IPS-NIHi7 (cell line): ENCODE results near the gene IGF1R.

Source experiments
- DNase-seq: peaks from one replicate; pipeline ENCODE4 v3.0.0; 2012; ENCODE audit warnings: mixed read lengths; ENCODE audit errors: extremely low spot score

Gene IGF1R

DNA sequence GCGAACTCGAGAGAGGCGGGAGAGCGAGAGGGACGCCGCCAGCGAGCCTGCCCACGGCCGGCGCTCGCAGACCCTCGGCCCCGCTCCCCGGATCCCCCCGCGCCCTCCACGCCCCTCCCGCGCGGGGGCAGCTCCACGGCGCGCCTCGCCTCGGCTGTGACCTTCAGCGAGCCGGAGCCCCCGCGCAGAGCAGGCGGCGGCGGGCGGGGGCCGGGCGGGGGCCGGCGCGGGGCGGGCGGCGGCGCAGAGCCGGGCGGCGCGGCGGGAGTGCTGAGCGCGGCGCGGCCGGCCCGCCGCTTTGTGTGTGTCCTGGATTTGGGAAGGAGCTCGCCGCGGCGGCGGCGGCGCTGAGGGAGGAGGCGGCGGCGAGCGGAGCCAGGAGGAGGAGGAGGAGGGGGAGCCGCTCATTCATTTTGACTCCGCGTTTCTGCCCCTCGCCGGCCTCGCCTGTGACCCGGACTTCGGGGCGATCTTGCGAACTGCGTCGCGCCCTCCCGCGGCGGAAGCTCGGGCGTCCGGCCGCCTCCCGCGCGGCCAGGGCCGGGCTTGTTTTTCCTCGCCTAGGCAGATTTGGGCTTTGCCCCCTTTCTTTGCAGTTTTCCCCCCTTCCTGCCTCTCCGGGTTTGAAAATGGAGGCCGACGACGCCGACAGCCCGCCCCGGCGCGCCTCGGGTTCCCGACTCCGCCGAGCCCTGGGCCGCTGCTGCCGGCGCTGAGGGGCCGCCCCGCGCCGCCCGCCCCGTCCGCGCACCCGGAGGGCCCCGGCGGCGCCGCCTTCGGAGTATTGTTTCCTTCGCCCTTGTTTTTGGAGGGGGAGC is 524 bp downstream of the IGF1R start:
- DNase-seq = no peak

DNA sequence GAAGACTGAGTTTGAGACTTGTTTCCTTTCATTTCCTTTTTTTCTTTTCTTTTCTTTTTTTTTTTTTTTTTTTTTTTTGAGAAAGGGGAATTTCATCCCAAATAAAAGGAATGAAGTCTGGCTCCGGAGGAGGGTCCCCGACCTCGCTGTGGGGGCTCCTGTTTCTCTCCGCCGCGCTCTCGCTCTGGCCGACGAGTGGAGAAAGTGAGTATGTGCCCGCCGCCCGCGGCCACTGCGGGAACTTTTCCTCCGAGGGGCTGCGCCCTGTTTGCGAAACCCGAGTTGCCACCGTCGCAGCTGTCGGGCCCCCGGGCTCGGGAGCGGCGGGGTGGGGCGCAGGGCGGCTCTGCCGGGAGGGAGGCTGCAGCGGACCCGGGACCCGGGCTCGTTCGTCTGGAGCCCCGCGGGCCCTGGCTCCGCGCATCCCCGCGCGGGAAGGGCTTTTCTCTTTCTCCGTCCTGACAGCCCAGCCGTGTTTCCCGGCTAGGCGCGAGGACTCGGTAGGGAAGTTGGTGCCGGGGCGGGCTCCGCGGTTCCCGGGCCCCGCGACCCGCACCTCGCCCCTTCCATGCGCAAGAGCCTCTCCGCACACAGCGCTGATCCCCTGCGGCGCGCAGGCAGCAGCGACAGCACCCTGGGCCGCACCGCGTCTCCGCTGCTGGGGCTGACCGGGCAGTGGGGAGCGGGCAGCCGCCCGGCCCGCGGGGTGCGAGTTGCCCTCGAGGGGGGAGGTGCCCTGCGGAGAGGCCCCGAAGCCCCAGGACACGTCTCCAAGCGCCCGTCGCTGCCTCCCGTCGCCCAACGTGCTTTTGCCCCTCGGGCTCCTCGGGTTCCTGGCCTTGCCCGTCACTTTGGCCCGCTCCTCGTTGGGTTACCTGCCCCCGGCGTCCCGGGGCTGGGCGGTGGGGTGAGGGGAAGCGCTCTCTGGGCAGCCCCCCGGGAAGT is 1.4 kb downstream of the IGF1R start:
- no peak for DNase-seq

DNA sequence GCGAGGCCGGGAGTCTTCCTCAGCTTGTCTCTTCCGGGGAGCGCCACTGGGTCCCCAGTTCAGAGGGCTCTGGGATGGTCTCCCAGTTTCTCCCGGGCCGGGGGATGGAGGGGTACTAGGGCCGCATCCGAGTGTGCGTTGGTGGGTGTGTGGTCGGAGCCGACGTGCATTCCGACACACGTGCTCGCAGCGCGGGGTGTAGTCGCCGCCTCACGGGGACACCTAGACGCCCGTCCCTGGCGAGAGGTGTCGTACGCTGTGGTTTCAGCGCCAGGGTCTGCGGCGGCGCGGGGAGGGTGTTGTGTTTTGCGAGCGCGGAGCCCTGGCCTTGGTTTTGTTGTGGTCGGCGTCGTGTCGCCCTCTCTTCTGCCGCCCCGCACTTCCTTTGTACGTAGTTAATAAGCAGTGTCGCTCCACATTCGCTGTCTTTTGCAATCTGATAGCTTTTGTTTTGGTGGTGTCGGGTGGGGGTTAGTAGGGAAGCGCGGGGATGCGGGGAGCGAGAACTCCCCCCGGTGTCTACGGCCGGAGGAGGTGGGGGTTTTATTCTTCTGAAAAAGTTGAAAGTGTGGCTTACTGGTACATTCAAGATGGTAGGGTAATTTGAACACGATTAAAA is 2.2 kb downstream of the IGF1R start:
- no peak for DNase-seq

DNA sequence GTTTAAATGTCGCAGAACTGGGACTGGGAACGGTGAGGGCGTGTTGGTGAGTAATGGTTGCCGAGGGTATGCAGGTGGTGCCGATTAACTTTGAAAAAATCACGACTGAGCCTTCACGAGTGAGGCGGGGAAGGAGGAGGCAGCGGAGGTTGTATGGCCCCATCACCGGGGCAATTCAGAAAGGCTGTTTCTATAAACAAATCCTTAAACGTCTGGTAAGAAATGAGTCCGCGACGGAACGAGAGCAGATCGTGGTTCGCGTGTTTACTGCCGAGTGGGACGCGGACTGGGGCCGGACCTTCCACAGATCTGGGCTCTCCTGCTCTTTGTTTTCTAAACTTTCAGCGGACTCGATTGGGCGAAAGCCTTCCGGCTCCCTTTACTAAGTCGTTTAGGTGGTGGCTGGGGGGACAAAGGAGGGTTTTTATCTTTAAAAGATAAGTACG is 2.7 kb downstream of the IGF1R start:
- no peak for DNase-seq

DNA sequence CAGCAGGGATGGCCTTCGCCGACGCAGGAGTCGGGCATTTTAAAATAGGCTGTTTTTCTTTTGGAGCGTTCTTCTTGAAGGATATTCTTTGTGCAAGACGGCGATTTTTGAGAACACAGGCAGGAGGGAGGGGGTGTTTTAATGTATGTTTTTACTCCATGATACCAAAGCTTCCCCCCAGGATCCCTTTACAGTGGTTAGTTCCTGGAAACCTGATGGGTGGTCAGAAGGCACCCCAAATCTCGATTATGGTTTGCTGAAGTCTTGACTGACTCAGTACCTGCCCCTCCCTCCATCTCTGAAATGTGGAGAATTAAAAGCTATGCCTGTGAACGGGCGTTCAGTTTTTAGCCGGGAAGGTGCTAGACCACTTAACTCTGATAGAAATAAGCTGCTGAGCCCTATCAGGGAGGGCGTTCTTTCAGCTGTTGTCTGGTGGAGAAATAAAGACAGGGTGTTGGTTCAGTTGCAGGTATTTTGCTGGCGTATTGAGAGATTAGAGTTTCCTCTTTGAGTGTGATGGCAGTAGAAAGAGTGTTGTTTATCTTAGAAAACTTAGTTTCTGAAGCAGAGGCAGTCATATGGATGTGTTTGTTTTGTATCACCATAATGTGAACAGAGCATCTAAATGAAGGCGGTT is 3.4 kb downstream of the IGF1R start:
- DNase-seq = no peak

DNA sequence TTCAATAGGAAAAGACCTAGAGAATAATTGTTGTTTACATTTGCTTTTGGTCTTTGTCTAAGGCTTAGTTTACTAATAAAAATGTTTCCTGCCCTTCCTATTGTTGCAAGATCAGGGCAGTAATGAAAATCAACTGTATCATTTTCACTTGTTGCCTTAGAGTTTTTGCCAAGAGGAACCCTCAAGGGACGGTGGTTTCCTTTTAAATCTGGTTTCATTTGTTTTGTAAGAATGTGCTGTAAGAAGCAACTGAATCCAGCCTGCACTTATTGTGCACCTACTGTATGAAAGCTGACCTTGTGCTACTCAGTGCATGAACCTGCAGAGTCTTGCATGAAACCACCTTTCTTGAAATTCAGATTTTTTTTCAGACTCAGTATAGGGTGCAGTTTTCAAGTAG is 5.3 kb downstream of the IGF1R start:
- DNase-seq = no peak

DNA sequence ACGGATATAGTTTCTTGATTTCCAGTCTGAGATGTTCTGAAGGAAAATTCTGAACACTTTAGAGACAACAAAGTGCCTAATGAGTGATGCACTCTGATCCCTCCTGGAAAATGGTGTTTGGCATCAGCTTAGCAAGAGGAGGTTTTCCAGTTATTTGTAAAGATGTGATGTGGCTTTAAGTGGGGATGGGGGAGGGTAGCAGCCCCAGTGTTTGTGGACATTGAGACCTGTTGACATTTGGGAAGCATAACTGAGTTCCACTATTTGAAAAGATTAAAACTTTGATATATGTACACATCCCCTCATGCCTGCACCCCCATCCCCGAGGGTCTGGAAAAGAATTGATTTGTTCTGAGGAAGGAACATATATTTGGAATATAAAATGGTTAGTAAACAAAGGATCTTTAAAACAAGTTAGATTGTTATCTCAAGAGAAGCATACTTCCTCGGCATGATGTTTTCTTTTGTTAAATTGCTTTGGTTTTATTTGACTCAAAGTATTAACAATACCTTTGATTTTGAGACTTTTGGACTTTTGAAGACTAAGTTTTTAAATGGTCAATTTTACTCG is 6.5 kb downstream of the IGF1R start:
- no peak for DNase-seq

DNA sequence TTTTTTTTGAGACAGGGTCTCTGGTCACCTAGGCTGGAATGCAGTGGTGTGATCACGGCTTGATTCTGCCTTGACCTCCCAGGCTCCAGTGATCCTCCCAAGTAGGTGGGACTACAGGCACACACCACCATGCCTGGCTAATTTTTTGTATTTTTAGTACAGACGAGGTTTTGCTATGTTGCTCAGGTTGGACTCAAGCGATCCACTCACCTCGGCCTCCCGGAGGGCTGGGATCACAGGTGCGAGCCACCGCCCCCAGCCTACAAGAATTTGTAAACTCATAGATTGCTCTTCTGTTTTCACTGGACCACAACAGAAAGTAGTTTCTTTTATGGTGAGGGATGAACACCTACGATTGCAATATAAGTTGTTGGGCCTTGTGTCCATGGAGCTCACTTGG is 7.4 kb downstream of the IGF1R start:
- DNase-seq = no peak

DNA sequence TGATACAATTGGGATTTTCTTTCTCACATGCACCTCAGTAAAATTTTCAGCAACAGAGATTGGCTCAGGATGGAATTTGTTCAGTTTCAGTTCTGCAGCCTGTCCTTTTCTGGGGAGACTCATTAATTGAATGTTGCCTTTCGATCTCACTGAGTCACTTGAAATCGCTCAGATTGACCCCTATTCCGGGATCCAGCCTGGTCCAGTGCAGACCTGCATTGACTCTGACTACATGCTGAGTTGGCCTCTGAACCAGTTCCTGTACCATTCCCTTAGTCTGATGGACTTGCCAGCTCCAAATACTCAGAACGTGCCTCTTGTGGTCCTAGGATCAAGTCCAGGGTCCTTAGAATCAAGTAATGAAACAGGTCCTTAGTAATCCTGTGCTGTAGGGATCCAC is 9.4 kb downstream of the IGF1R start:
- no peak for DNase-seq

DNA sequence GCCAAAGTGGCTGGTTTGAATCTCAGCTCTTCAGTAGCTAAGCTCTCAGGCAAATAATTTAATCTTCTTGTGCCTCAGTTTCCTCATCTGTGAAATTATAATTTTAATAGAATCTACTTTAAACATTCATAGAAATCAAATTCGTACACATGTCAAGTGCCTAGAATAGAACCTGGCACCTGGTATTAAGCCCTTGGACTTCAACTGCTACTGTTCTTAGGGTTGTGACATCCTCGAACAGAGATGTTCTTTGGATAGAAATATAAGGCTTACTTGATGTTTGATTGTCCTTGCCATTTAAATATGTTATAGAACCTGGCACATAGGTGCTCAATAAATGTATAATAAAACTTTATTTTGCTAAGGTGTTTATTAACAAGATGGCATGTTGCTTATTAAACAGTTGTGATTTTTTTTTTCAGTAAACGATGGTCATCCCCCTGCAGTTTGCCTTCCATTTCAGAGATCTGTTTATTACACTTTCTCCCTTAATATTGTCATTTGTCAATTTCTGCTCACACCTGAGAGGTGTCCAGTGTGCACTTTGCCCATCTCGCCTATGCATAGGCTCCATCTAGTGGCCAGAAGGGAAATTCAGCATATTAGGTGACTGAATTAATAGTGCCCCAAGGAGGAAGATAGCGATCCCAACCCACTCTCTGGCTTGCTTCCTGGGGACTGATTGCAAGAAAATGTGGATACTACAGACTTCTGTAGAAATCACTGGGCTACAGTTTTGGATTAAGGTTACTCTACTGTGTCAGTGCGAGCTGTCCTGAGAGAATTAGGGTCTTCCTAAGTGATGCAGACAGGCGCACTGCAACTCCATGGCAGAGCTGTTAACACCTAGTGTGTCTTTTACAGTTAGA is 10.7 kb downstream of the IGF1R start:
- DNase-seq = no peak

DNA sequence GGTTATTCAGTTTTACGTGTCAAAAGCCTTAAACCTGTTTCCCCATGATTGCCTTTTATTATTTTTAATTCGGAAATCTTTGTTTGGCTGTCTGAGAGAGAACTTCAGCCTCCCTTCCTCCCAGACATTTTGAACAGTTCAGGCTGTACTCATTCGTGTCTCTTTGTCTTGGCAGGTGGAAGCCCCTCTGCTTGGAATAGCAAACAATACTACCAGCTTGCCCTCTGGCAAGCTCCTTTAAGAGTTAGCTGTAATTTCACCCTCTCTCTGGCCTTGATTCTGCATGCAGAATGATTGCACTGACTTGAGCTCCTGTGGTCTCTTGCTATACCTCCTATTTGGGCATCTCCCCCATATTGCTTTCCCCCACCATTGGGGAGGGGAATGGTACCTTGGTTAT is 11.7 kb downstream of the IGF1R start:
- DNase-seq = no peak

DNA sequence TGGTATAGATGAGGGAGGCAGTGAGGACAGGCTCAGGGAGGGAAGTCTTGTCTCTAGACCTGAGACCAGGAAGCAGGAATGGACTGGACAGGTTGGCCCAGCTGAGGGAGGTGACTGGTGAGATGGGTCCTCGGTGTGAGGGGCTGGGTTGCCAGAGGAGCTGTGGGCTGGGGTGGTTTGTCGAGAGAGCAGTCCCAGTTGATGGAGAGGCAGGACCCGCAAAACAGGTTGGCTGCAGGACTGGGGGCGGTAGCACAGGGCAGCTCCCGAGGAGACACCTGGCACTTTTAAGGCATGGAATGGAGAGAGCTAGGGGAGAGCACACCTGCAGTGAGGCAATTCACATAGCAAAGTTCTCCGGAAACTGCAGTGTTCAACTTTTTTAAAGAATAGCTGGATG is 14.7 kb downstream of the IGF1R start:
- DNase-seq = no peak

DNA sequence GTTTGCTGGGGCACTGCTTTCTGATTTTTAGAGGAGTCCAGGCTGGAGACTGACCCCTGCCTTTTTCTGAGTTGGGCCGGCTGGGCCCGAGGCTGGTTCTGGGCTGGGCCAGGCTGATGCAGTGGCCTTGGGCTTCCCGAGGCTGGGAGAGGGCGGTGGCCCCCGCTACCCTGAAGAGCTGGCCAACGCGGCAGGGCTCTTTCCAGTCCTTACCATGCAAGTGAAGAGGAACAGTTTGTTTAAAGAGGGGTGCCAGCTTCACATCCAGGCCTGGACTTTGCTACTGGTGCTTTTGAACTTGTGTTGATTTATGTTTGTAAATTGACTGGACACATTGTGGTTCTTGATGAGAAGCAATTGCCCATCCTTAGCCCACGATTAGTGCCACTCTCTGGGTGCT is 15.3 kb downstream of the IGF1R start:
- no peak for DNase-seq

DNA sequence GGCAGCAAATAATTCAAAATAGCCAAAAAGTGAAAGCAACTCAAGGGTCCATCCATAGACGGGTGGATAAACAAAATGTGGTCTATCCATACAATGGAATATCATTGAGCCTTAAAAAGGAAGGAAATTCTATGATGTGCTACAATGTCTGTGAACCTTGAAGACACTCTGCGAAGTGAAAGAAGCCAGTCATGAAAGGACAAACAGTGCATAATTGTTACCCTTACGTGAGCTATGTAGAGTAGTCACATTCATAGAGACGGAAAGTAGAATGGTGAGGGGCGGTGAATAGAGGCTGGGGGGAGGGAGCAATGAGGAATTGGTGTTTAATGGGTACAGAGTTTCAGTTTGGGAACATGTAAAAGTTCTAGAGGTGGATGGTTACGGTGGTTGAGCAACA is 18.1 kb downstream of the IGF1R start:
- no peak for DNase-seq

DNA sequence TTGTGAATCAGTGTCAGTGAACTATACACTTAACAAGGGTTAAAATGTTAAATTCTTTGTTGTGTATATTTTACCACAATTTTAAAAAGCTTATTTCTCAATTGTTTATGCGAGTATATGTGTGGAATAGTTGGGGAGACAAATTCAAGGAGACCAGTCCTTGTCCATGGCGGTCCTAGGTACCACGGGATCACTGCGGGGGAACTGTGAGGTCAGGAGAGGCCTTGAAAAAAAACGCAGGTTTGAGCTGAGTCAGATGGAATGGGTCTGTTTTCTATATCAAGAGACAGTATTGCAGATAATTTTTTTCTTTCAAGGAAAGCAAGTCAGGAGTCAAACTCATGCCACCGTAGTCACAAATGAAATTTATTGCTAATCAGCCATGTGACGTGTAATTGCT is 18.5 kb downstream of the IGF1R start:
- no peak for DNase-seq

DNA sequence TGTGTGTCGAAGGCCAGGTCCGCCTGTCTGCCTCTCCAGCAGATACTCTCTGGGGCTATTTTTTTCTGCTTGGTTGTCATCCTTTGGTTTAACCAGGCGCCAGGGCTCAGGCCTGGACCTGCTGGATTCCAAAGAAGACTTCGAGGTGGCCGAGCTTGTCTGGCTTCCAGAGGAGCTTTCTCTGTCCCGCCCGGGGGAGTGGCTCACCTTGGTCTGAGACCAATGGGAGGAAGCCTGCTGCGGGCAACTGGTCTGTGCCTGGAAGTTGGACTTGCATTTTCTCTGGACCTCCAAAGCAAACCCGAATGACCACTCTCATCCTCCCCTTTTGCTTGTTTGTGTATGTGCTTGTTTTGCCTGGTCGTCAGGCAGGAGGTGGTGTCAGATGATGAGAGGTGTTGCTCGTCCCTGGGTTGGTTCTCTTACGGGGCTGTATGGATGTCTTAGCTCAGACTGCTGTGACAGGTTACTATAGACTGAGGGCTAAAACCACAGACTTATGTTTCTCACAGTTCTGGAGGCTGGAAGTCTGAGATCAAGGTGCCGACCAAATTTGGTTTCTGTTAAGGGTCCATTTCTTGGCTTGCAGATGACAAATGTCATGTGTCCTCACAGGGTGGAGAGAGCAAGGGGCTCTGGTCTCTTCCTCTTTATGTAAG is 19.3 kb downstream of the IGF1R start:
- DNase-seq = no peak

DNA sequence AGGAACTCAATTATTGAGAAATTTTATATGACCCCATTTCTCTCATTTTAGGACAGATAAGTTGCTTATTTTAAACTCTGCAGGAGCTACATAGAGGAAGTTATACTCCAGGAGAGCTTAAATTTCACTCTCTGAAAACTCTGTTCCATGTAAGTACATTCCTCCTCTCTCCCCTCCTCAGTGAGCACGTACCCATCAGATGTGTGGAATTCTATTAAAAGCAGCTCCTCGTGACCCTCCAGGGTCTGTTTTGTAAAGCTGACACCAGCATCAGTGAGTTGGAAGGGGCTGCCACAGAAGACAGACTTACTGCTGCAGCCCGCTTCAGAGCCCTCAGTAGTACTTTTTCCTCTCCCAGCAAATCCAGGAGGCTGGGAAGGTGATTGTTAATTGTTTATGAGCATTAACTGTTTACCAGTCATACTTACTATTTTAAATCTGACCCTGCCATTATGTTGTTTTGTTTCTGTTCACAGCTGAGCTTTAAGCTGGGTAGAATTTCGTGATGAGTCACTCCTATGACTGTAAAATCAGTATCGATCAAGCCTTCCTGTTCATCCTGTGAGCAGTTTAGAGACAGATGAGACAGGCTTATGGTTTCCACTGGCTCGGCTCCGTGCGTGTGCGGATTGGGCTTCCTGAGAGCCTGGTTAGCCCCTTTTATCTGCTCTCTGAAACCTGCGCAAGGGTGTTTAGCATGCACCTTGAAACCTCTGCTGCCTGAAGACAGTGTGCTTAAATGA is 20.4 kb downstream of the IGF1R start:
- no peak for DNase-seq

DNA sequence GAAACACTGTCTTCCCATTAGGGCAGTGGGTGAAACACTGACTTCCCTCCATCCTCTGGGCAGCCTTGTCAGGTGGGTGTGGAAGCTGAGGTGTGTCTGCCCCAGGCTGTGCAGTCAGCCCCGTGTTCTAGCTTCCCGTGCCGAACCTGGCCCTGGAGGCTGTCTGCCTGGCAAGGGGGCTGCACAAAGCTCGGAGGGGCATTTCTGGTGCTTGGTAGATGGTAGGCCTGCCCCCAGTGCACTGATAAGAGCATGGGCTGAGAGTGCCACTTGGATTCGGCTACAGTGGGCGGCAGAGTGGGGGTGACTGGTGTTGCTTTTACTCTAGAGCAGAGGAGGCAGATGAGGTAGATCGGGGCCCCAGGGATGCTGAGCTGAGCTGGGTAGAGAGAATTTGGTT is 21.3 kb downstream of the IGF1R start:
- no peak for DNase-seq
